T-helper 2 cell treated with Interferon-gamma antibody and Interleukin-4, amounts not matched to agents 5 μg/mL and 100 μg/mL, for 36 hours (primary cell): ENCODE results near the gene TEC.
"Not testable (repeated sequence)": the region's sequence is repeated elsewhere in the genome, so short reads cannot be mapped to it uniquely, and the experiment has no call there.

ENCODE experiments used
- DNase-seq: peaks from one replicate; pipeline ENCODE4 v3.0.0; 2021; ENCODE audit warnings: low spot score
- H3K27ac Mint-ChIP-seq: one replicate; pipeline ENCODE4 v1.8.0; 2021; ENCODE audit warnings: mild to moderate bottlenecking, mixed read lengths
- H3K27me3 Mint-ChIP-seq: one replicate; pipeline ENCODE4 v1.8.0; 2021; ENCODE audit warnings: low read depth, mixed read lengths
- H3K36me3 Mint-ChIP-seq: one replicate; pipeline ENCODE4 v1.8.0; 2021; ENCODE audit warnings: low read depth, mixed read lengths
- H3K4me1 Mint-ChIP-seq: one replicate; pipeline ENCODE4 v1.8.0; 2021; ENCODE audit warnings: low read depth, mixed read lengths
- H3K4me3 Mint-ChIP-seq: one replicate; pipeline ENCODE4 v1.8.0; 2022; ENCODE audit warnings: mild to moderate bottlenecking, moderate library complexity, mixed read lengths
- H3K9me3 Mint-ChIP-seq: one replicate; pipeline ENCODE4 v1.8.0; 2021; ENCODE audit warnings: mixed read lengths

Gene TEC

DNA sequence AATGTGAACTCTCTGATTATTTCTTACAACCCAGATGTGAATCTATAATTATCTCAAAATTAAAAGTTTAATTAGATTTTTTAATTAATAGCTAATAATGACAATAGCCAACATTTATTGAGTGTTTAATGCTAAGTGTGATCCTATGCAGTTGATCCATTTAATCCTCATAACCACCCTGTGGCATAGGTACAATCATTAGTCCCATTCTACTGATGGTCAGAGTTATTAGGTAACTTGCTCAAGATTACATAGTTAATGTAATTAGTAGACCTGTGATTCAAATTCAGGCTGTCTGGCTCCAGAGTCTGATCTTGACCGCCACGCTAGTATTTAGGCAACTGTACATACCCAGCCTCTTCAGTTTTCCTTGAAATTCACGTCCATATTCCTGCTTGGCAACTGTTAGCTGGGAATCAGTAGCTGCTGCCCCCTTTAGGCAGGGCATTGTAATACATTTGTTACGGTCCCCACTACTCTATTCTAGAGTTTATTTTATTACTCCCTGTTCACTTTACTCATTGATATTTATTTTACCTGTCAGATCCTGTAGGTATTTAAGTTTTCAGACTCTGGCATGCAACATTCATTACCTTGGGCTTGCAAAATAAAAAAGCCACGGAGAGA lies 20.6 kb upstream of the TEC start:
- no peak for DNase-seq
- Mint-ChIP-seq H3K9me3 (no peaks in the 10 kb centered on the region), H3K27ac (no peak overlapping the region), H3K4me1 (no peaks in the 10 kb centered on the region), H3K27me3 (no peaks in the 10 kb centered on the region), H3K36me3 (no peaks in the 10 kb centered on the region), H3K4me3 (no peak overlapping the region)

- not testable (repeated sequence) for H3K27ac Mint-ChIP-seq
Observed at GRCh38 chr4:48286060-48286459, 16.4 kb upstream of the TEC start.

GRCh38 chr4:48285640-48286039 lies 16.0 kb upstream of the TEC start:
- H3K4me1 Mint-ChIP-seq, H3K27ac Mint-ChIP-seq, H3K36me3 Mint-ChIP-seq, H3K4me3 Mint-ChIP-seq, DNase-seq: not testable (repeated sequence)
- peaks cover 34% of the 10 kb centered on the region for H3K27me3 Mint-ChIP-seq
- peaks cover 12% of the 10 kb centered on the region for H3K9me3 Mint-ChIP-seq

More at GRCh38 chr4:48286060-48286459, 16.4 kb upstream of the TEC start:
- peaks cover 33% of the 10 kb centered on the region for H3K27me3 Mint-ChIP-seq
- peaks cover 12% of the 10 kb centered on the region for H3K9me3 Mint-ChIP-seq
- not testable (repeated sequence) for H3K4me1 Mint-ChIP-seq, H3K36me3 Mint-ChIP-seq, H3K4me3 Mint-ChIP-seq, DNase-seq

GRCh38 chr4:48275686-48276085 lies 6.0 kb upstream of the TEC start:
- peaks cover 3% of the 10 kb centered on the region for H3K27me3 Mint-ChIP-seq
- peaks cover 7% of the 10 kb centered on the region for H3K4me1 Mint-ChIP-seq
- no peaks in the 10 kb centered on the region for H3K9me3 Mint-ChIP-seq
- no peak overlapping the region for H3K27ac Mint-ChIP-seq
- DNase-seq = no peak
- H3K36me3 Mint-ChIP-seq = no peaks in the 10 kb centered on the region
- no peak overlapping the region for H3K4me3 Mint-ChIP-seq

- no peak overlapping the region for H3K4me3 Mint-ChIP-seq
- no peak overlapping the region for H3K27ac Mint-ChIP-seq
- H3K4me1 Mint-ChIP-seq = peaks cover 10% of the 10 kb centered on the region
- DNase-seq = no peak
- H3K36me3 Mint-ChIP-seq = no peaks in the 10 kb centered on the region
- H3K27me3 Mint-ChIP-seq = peaks cover 2% of the 10 kb centered on the region
- no peaks in the 10 kb centered on the region for H3K9me3 Mint-ChIP-seq
Observed at GRCh38 chr4:48275247-48275646, 5.6 kb upstream of the TEC start.

- H3K4me1 Mint-ChIP-seq = peaks cover 18% of the 10 kb centered on the region
- no peak overlapping the region for H3K4me3 Mint-ChIP-seq
- H3K36me3 Mint-ChIP-seq = no peaks in the 10 kb centered on the region
- H3K27me3 Mint-ChIP-seq = no peaks in the 10 kb centered on the region
- no peak for DNase-seq
- no peaks in the 10 kb centered on the region for H3K9me3 Mint-ChIP-seq
- H3K27ac Mint-ChIP-seq = no peak overlapping the region
Observed at GRCh38 chr4:48271626-48272025, 2.0 kb upstream of the TEC start.

DNA sequence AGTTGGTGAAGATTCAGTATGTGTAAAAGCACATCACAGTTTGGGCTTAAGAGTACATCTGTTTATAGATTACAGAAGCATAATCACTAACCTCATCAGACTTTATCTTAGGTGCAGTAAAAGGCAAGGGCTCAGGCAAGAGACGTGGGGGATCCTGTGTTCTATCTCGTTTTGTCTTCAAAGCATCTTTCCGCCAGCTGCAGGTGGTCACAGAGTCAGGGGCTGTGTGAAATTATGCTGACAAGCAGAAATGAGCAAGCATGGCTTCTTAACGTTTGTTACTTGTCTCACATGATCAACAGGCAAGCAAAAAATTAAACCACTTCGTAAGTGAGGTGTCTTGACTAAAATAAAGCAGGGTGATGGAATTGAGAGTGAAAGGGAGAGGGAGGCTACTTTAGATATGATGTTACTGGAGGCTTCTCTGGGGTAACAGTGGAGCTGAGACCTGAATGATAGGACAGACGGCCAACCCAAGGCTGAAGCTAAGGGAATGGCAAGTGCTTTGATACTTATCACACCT lies 1.4 kb upstream of the TEC start:
- no peaks in the 10 kb centered on the region for H3K36me3 Mint-ChIP-seq
- H3K27me3 Mint-ChIP-seq = no peaks in the 10 kb centered on the region
- H3K9me3 Mint-ChIP-seq = no peaks in the 10 kb centered on the region
- H3K27ac Mint-ChIP-seq = no peak overlapping the region
- no peak overlapping the region for H3K4me3 Mint-ChIP-seq
- peaks cover 18% of the 10 kb centered on the region for H3K4me1 Mint-ChIP-seq
- peak; percentile 15 for DNase-seq

DNA sequence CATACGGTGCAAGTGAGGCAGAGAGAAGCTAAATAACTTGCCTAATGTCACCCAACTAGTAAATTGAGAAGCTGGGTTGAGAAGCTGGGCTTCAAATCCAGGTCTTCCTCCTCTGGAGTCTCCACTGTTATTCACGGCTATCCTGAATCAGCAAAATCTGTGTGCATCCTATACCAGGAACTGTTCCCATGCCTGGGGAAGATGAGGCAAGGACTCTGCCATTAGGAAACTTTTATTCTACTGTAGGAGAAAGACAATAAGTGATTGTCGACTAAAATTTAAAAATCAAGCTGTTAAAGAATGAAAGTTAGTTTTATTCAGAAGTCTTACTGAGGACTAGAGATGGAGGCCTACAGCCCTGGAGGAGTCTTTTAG lies 872 bp upstream of the TEC start:
- H3K27ac Mint-ChIP-seq = peak overlapping the region; percentile 80
- H3K9me3 Mint-ChIP-seq = no peaks in the 10 kb centered on the region
- DNase-seq = no peak
- peaks cover 18% of the 10 kb centered on the region for H3K4me1 Mint-ChIP-seq
- no peaks in the 10 kb centered on the region for H3K27me3 Mint-ChIP-seq
- no peaks in the 10 kb centered on the region for H3K36me3 Mint-ChIP-seq
- peak overlapping the region; percentile 95 for H3K4me3 Mint-ChIP-seq

DNA sequence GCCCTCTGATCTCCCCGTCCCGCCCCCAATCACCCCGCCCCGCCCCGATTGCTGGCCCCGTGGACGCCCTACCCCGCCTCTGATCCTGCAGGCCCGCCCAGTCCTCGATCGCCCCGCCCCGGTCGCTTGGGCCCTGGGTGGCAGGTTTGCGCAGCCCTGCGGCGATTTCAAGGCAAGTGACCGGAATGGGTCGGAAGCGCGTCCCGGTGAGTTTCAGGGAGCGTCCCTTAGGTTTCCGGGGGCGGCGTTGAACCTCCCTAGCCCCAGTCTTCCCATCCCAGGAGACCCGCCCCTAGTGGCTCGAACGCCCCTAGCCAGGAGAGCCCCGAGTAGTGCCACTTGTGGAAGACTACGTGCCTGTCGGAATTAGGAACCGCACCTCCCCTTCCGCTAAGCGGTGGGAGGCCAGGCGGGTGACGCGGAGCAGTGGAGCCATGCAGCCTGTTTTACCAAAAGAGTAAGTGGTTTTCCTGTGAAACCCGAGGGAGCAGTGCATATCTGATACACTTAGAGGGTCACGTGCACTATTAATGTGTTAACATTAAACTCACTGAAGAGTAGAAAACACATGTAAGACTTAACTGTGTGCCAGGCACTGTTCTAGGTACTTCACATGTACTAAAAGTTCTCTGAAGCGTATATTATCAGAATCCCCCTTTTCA lies 354 bp upstream of the TEC start:
- Mint-ChIP-seq H3K9me3 (no peaks in the 10 kb centered on the region), H3K36me3 (no peaks in the 10 kb centered on the region), H3K27ac (peak overlapping the region; percentile 80), H3K4me3 (peak overlapping the region; percentile 95), H3K27me3 (no peaks in the 10 kb centered on the region), H3K4me1 (peaks cover 18% of the 10 kb centered on the region)
- peak; percentile 79 for DNase-seq

DNA sequence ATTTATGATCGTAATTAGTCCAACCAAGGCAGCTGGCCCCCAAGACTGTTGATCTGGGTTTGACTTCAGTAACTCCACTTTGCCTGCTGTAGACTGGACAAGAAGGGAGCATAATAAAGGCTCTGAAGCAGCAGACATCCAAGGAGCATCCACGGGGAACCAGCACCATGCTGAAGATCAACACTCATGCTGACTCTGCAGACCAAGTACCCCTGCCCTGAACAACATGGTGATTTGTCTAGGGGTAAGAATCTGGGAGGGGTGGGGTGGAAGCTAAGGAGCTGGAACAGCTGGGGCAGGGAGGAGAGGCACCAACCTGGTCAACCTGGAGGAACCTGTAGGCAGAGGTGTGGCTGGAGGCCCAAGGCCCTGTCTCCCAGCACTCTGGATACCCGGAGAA lies 2.1 kb downstream of the TEC start:
- H3K4me1 Mint-ChIP-seq = peaks cover 18% of the 10 kb centered on the region
- H3K9me3 Mint-ChIP-seq = no peaks in the 10 kb centered on the region
- H3K36me3 Mint-ChIP-seq = no peaks in the 10 kb centered on the region
- H3K27ac Mint-ChIP-seq = no peak overlapping the region
- DNase-seq = no peak
- H3K27me3 Mint-ChIP-seq = peaks cover 4% of the 10 kb centered on the region
- H3K4me3 Mint-ChIP-seq = peak overlapping the region; percentile 28

GRCh38 chr4:48266781-48267180 lies 2.9 kb downstream of the TEC start:
- Mint-ChIP-seq H3K9me3 (no peaks in the 10 kb centered on the region), H3K27me3 (peaks cover 4% of the 10 kb centered on the region), H3K36me3 (no peaks in the 10 kb centered on the region), H3K27ac (peak overlapping the region; percentile 20), H3K4me3 (no peak overlapping the region), H3K4me1 (peaks cover 19% of the 10 kb centered on the region)
- DNase-seq = no peak

DNA sequence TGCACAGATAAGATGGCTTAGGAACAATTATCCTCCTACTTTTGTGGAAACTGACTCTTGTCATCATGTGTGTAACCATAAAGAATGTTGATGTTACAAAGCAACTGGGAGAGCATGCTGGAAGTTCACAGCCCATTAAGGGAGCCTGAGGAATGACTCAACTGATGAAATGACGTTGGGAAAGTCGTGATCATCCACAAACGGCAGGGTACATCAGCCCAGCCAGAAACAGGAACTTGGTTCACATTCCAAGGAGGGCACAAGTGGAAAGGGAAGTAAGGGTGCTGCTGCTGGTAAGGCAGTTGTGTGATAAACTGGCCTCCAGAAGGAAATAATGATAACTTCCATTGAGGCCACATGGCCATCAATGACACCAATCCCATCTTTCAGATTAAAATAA lies 6.7 kb downstream of the TEC start:
- Mint-ChIP-seq H3K27ac (no peak overlapping the region), H3K36me3 (no peaks in the 10 kb centered on the region), H3K4me3 (no peak overlapping the region), H3K9me3 (no peaks in the 10 kb centered on the region), H3K27me3 (peaks cover 4% of the 10 kb centered on the region), H3K4me1 (peaks cover 7% of the 10 kb centered on the region)
- no peak for DNase-seq

DNA sequence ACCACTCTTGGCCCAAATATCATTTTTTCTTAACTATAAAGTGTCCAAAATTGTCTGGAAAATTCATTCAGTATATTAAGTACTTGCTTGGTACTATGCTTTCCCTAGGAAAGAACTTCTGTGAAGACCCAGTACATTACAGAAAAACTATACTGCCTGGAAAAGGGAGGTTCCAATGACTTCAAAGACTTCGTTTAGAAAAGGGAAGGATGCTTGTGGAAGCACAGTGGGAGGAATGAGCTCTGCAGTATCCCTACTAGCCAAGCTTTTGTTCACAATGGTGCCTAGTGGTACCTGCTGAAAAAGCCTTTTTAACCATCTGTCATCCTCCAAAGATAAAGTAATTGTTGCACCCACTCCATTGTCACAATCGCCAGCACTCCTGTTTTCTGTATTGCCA lies 7.2 kb downstream of the TEC start:
- Mint-ChIP-seq H3K4me3 (no peak overlapping the region), H3K4me1 (peaks cover 7% of the 10 kb centered on the region), H3K27me3 (peaks cover 4% of the 10 kb centered on the region), H3K36me3 (no peaks in the 10 kb centered on the region), H3K9me3 (no peaks in the 10 kb centered on the region), H3K27ac (no peak overlapping the region)
- no peak for DNase-seq

- Mint-ChIP-seq H3K27me3 (peaks cover 4% of the 10 kb centered on the region), H3K27ac (no peak overlapping the region), H3K4me3 (no peak overlapping the region)
Observed at GRCh38 chr4:48261281-48261680, 8.4 kb downstream of the TEC start.

DNA sequence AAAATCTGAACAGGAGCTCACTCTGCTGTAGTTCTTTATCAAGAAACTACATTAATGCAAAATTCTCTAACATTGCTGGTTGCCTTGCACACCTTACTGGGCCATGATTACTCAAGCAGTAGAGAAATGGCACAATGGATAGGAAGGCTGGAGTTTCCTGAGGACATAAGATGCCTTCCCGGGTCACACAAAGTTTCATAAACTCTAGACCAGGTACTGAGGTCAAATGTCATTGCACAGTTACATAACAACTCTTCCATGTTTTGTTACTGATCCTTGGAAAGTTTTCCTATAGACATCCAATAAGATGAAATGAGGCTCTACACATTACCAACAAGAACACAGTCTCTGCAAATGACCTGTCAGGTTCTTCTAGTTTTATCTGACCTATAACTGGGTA lies 9.9 kb downstream of the TEC start:
- Mint-ChIP-seq H3K9me3 (no peaks in the 10 kb centered on the region), H3K27me3 (peaks cover 4% of the 10 kb centered on the region), H3K27ac (no peak overlapping the region), H3K36me3 (no peaks in the 10 kb centered on the region), H3K4me3 (no peak overlapping the region), H3K4me1 (peaks cover 7% of the 10 kb centered on the region)
- DNase-seq = no peak

More at GRCh38 chr4:48261281-48261680, 8.4 kb downstream of the TEC start:
- no peak for DNase-seq
- Mint-ChIP-seq H3K4me1 (peaks cover 7% of the 10 kb centered on the region), H3K9me3 (no peaks in the 10 kb centered on the region), H3K36me3 (no peaks in the 10 kb centered on the region)
